Gastrocnemius medialis (tissue), 4 donors: Measurements from ENCODE around the gene DOK3. TPM values are rescaled to one million over a fixed set of nuclear protein-coding genes. Genes with fewer than 3 reads are reported as not detected.

ENCODE experiments used
- ATAC-seq, 2 donors: fragments of 150-250 bp; one replicate each; pipeline ENCODE4 v1.9.1; 2016
- DNase-seq, 2 donors: peaks; one replicate each; pipeline ENCODE4 v3.0.0-alpha.2; 2019
- H3K27ac ChIP-seq, 4 donors: fragments of 200-600 bp; sonication (generic); 1 replicate in 1 of 4; 2 replicates in 3 of 4; pipeline ENCODE4 v1.5.1; 2016 to 2018; ENCODE audit warnings: mild to moderate bottlenecking in 2 of 4, moderate library complexity in 1 of 4
- H3K27me3 ChIP-seq, 3 donors: fragments of 200-600 bp; sonication (generic) in 2 of 3; 1 replicate in 1 of 3; 2 replicates in 2 of 3; pipeline versions ENCODE4 v1.5.1 to v1.6.0; 2016 to 2019; ENCODE audit warnings: mild to moderate bottlenecking in 1 of 3, moderate library complexity in 1 of 3
- H3K36me3 ChIP-seq, 2 donors: fragments of 200-600 bp; sonication (generic) in 1 of 2; one replicate each; pipeline ENCODE4 v1.5.1; 2017 to 2018
- H3K4me1 ChIP-seq, 2 donors: fragments of 200-600 bp; sonication (generic) in 1 of 2; one replicate each; pipeline ENCODE4 v1.5.1; 2016 to 2017; ENCODE audit warnings: mild to moderate bottlenecking in 2 of 2
- H3K4me3 ChIP-seq, 4 donors: fragments of 200-600 bp; sonication (generic) in 3 of 4; 1 replicate in 1 of 4; 2 replicates in 3 of 4; pipeline ENCODE4 v1.5.1; 2016 to 2019; ENCODE audit warnings: mild to moderate bottlenecking in 2 of 4
- H3K9me3 ChIP-seq, 3 donors: fragments of 200-600 bp; sonication (generic) in 2 of 3; 1 replicate in 1 of 3; 2 replicates in 2 of 3; pipeline ENCODE4 v1.5.1; 2016 to 2019
- POLR2A ChIP-seq, 2 donors: fragments of 450-650 bp; IDR thresholded peaks; one replicate each; pipeline ENCODE4 v1.6.1; 2017; ENCODE audit warnings: antibody characterized with exemption in 2 of 2, mild to moderate bottlenecking in 2 of 2, moderate library complexity in 2 of 2
- in situ Hi-C, 4 donors: fragments of 200-750 bp; cut with MboI; loops; one replicate each; pipeline versions ENCODE4 v1.15.0 to v1.8.0; 2017; ENCODE audit warnings: low sequenced_read_pairs in 4 of 4
- intact Hi-C: fragments of 100-400 bp; cut with DNase I; formaldehyde crosslinking; loops from one replicate; pipeline ENCODE4 v1.15.1; 2023; ENCODE audit warnings: low total_unique reads
- total RNA-seq, 4 donors: library from RNA; depleted of rRNA; stranded (reverse); fragments of >200 nt; gene quantifications; one replicate each; pipeline versions ENCODE4 v1.1.0 to v1.2.3, GENCODE V29; 2016
- TF ChIP-seq, protein P1 (sequence below), 5 experiments: fragments of 450-650 bp in 3 of 5; fragments of 200-600 bp in 2 of 5; sonication (generic) in 2 of 5; IDR thresholded peaks in 4 of 5; conservative IDR thresholded peaks in 1 of 5; 1 replicate in 4 of 5; 2 replicates in 1 of 5; pipeline ENCODE4 v1.5.1; 2016 to 2019; ENCODE audit warnings: antibody characterized with exemption in 5 of 5, mild to moderate bottlenecking in 3 of 5, moderate library complexity in 3 of 5

The DOK3 gene
- total RNA-seq, 4 donors from 2014 or later: 2.1 to 5.1 (median 2.9) TPM

DNA sequence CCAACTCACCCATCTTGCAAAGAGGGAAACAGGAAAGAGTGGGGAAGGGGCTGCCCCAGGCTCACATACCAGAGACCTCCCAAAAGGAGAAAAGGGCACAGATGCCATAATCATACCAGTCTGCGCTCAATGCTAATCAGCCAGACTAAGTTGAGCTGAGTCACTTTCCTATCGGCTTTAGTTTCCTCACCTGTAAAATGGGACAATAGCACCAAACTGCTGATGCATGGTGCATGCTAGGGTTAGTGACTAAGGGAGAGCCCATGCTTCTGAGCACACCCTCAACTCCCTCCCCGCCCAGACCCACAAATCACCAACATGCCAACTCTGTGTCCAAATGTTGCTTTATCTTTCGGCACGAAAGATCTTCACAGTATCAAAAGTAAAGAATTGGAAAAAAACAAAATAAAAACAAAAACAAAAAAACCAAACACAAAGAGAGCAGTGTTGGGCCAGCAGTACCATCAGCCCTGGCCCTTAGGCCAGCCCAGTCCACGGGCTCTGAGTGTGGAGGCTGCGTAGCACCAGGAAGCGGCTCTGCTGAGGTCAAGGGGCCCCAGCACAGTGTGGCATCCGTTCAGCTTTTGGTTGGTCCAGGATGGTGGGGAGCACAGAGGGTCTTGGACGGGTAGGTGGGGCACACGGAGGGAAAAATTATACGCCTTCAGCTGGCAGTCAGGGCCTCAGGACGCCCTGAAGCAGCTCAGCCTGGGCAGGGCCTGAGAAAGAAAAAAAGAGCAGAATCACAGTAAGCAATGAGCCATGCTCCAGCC, 10.0 kb upstream of the DOK3 start:
- peak overlapping the region; percentile 27 to 71 (median 44) for H3K27ac ChIP-seq
- intact Hi-C loops (no loop called here), in situ Hi-C loops (loop anchor here in 1 of 4 donors (25.0 kb wide), 1 partner anchor 132 kb away; the partner anchor contains the start of gene SLC34A1)
- H3K9me3 ChIP-seq: no peaks in the 10 kb centered on the region
- ATAC-seq: no peak
- H3K36me3 ChIP-seq: peaks cover 0 to 54% of the 10 kb centered on the region in 2 donors
- H3K4me3 ChIP-seq: no peak overlapping the region
- H3K4me1 ChIP-seq: peaks cover 22 to 30% of the 10 kb centered on the region in 2 donors
- no peak for DNase-seq
- no peaks in the 10 kb centered on the region for H3K27me3 ChIP-seq
- TF ChIP-seq, protein P1, sequence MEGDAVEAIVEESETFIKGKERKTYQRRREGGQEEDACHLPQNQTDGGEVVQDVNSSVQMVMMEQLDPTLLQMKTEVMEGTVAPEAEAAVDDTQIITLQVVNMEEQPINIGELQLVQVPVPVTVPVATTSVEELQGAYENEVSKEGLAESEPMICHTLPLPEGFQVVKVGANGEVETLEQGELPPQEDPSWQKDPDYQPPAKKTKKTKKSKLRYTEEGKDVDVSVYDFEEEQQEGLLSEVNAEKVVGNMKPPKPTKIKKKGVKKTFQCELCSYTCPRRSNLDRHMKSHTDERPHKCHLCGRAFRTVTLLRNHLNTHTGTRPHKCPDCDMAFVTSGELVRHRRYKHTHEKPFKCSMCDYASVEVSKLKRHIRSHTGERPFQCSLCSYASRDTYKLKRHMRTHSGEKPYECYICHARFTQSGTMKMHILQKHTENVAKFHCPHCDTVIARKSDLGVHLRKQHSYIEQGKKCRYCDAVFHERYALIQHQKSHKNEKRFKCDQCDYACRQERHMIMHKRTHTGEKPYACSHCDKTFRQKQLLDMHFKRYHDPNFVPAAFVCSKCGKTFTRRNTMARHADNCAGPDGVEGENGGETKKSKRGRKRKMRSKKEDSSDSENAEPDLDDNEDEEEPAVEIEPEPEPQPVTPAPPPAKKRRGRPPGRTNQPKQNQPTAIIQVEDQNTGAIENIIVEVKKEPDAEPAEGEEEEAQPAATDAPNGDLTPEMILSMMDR (IDR thresholded peaks at IDR 0.05 in 4 of 5, conservative IDR thresholded peaks at IDR 0.05 in 1 of 5): no peak

DNA sequence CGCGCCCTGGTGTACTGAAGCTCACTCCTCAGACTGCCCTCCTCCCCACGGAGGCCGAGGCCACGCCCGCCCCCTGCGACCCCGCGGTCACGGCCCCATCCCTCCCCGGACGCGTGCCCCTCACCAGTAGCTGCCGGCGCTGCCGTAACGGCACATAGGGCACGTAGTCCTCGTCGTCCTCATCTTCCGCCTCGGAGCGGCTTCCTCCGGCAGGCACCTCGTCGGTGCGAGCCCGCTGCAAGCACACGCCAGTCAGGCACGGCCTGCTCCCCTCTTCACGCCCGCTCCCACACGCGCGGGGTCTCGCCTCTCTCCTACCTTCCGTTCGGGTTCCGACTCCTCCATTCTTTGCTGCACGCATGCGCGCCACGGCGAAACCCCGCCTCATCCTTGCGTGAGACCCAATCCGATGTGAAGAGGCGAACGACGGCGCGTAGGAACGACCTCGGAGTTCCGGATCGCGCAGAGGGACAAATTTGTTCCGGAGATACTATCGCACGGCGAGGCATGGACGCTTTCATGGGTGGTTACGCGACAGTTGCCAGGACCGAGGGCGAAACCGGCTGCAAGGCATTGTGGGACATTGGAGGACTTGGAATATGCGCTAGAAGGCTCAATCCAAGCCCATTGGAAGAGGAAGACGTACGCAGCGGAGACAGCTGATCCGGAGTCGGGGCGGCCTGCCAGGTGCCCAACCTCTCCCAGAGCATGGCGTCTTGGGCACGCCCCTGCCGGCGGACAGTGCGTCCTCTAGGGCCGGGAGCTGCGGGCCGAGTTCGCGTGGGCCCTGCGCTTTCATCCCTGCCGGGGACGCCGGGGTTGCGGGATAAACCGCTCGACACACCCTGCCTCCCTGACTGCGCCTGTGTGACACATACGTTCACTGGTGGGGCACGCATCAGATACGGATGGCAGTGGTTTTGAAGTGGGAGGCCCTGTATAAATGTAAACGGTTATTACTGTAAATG, 7.3 kb upstream of the DOK3 start, which contains the start of gene DDX41:
TSS of gene DDX41 (minus strand) at position 361 of the 968 bp plus-strand sequence. CDS start at position 345, 16 bp downstream.
- intact Hi-C loops: loop anchor here (1.0 to 2.0 kb wide), 3 partner anchors 20 to 76 kb away; partner anchors contain the start of genes PDLIM7 and TMED9
- TF ChIP-seq, protein P1 (IDR thresholded peaks at IDR 0.05 in 4 of 5, conservative IDR thresholded peaks at IDR 0.05 in 1 of 5): peak in 3 of 5 experiments; percentile 29 to 43 (median 37)
- TF ChIP-seq POLR2A (IDR thresholded peaks at IDR 0.05): peak; percentile 4 to 25
- DNase-seq (peak; percentile 98 to 99), ATAC-seq (peak; percentile 95 to 96)
- in situ Hi-C loops: loop anchor here in 1 of 4 donors (25.0 kb wide), 1 partner anchor 130 kb away; the partner anchor contains the start of gene SLC34A1
- H3K4me1 ChIP-seq: peaks cover 15 to 28% of the 10 kb centered on the region in 2 donors
- peaks cover 0 to 58% of the 10 kb centered on the region in 2 donors for H3K36me3 ChIP-seq
- H3K27me3 ChIP-seq: no peaks in the 10 kb centered on the region
- H3K4me3 ChIP-seq: peak within 1 kb of the TSS; percentile 55 to 98 (median 90)
- peak within 1 kb of the TSS; percentile 88 to 94 (median 92) for H3K27ac ChIP-seq
- no peaks in the 10 kb centered on the region for H3K9me3 ChIP-seq

DNA sequence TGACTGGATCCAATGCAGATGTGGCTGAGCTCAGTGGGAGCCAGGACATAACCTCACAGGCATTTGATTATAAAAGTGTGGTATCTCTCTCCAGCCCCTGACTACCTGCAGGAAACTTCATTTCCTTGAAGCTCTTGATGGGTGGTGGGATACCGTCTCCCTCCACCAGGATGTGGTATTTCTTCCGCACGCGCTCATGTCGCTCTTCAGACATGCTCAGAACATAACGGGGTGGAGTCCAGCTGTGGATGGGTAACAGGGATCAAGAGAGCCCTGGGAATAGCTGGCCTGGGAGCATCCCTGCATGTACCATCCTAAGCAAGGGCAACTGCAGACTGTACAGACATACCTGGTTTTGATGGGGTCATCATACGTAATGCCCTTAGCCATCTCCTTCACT, 6.0 kb upstream of the DOK3 start:
- H3K36me3 ChIP-seq: peaks cover 0 to 58% of the 10 kb centered on the region in 2 donors
- intact Hi-C loops (no loop called here), in situ Hi-C loops (loop anchor here in 1 of 4 donors (25.0 kb wide), 1 partner anchor 128 kb away; the partner anchor contains the start of gene SLC34A1)

DNA sequence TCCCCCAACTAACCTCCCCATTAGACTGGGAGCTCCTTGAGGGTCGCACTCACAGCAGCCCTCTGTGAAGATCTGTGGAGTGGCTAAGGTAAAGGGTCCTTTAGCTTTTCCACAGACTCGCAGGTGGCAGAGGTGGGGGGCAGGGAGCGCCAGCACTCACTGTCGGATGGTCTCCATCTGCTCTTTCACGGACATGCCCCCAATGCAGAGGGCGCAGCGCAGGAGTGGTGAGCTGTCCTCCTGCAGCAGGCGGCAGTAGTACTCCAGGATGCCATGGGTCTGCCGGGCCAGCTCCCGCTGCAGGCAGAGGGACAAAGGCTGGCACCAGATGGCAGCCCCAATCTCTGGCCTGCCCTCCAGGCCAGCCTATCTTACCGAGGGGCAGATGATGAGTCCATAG, 4.9 kb upstream of the DOK3 start:
- Histone ChIP-seq H3K4me3 (no peak overlapping the region), H3K27me3 (no peaks in the 10 kb centered on the region), H3K4me1 (peaks cover 20 to 28% of the 10 kb centered on the region in 2 donors), H3K27ac (no peak overlapping the region), H3K36me3 (peaks cover 0 to 57% of the 10 kb centered on the region in 2 donors), H3K9me3 (no peaks in the 10 kb centered on the region)
- in situ Hi-C loops (loop anchor here in 1 of 4 donors (25.0 kb wide), 1 partner anchor 127 kb away; the partner anchor contains the start of gene SLC34A1), intact Hi-C loops (no loop called here)
- ATAC-seq: no peak
- TF ChIP-seq POLR2A (IDR thresholded peaks at IDR 0.05): no peak
- TF ChIP-seq, protein P1 (IDR thresholded peaks at IDR 0.05 in 4 of 5, conservative IDR thresholded peaks at IDR 0.05 in 1 of 5): no peak
- no peak for DNase-seq

More for the DNA sequence above, 6.0 kb upstream of the DOK3 start:
- ATAC-seq: no peak
- Histone ChIP-seq H3K27ac (no peak overlapping the region), H3K9me3 (no peaks in the 10 kb centered on the region), H3K4me1 (peaks cover 15 to 28% of the 10 kb centered on the region in 2 donors), H3K27me3 (no peaks in the 10 kb centered on the region), H3K4me3 (peak overlapping the region; percentile 55 to 98 (median 90))
- DNase-seq: no peak
- no peak for TF ChIP-seq POLR2A (IDR thresholded peaks at IDR 0.05)
- TF ChIP-seq, protein P1 (IDR thresholded peaks at IDR 0.05 in 4 of 5, conservative IDR thresholded peaks at IDR 0.05 in 1 of 5): no peak
